HG03095 (cell line): ENCODE results near the gene GLE1.

Source experiments
- ATAC-seq: cut with Tn5 transposase; IDR thresholded peaks from one replicate; pipeline ENCODE4 v1.9.1; 2021; ENCODE audit warnings: moderate library complexity; ENCODE audit not compliant: unreplicated experiment

The GLE1 gene, protein sequence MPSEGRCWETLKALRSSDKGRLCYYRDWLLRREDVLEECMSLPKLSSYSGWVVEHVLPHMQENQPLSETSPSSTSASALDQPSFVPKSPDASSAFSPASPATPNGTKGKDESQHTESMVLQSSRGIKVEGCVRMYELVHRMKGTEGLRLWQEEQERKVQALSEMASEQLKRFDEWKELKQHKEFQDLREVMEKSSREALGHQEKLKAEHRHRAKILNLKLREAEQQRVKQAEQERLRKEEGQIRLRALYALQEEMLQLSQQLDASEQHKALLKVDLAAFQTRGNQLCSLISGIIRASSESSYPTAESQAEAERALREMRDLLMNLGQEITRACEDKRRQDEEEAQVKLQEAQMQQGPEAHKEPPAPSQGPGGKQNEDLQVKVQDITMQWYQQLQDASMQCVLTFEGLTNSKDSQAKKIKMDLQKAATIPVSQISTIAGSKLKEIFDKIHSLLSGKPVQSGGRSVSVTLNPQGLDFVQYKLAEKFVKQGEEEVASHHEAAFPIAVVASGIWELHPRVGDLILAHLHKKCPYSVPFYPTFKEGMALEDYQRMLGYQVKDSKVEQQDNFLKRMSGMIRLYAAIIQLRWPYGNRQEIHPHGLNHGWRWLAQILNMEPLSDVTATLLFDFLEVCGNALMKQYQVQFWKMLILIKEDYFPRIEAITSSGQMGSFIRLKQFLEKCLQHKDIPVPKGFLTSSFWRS

DNA sequence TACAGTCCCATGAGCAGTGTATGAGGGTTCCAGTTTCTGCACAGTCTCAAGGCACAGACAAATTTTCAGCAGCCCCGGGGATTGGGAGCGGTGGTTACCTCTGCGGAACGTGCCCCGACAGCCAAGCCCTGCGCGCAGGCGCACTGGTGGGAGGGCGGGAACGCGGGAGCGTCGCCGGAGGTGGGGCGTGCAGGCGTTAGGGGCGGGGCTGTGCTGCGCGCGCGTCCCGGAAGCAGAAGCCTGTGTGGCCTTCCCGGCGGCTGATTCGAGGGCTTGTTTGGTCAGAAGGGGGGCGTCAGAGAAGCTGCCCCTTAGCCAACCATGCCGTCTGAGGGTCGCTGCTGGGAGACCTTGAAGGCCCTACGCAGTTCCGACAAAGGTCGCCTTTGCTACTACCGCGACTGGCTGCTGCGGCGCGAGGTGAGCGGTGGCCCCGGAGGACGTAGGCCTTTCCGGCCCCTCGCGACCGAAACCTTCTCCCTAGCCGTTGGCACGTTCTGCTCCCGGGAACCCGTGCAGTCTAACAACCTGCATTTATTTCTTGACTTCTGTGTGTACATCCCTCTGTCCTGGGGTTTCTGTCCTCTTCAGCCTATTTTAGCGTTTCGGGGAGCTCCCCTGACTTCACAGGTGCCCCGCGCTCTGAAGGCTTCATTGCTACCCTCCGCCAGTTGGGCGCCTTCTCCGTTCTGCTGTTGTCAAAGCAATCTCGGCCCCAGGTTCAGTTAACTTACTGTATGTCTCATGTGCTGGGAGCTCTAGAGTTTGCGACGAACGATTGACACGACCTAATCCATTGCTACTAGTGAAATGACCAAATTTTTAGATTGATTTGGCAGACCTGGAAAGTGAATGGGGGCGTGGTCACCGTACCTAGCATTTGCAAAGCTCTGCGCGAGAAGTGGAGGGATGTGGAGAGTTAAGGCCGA, at the start of gene GLE1:
GLE1 (plus strand) TSS at position 235 of the 929 bp plus-strand sequence; CDS start at position 322, 87 bp downstream.
- peak; percentile 86 for ATAC-seq

DNA sequence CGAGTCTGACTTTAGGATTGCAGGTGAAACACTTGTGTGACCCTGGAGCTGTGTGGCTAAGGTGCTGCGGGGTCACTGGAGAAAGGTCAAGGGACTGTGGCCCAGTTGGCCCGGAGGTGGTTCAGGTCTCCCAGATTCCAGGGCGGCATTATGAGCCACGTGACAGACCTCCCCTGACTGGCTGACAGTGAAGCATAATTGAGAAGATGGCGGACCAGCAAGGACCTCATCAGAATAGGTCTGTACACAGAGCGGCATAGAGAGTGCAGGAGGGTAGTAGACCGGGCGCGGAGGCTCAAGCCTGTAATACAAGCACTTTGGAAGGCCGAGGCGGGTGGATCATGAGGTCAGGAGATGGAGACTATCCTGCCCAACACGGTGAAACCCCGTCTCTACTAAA, 49.5 kb upstream of the GLE1 start:
- no peak for ATAC-seq

DNA sequence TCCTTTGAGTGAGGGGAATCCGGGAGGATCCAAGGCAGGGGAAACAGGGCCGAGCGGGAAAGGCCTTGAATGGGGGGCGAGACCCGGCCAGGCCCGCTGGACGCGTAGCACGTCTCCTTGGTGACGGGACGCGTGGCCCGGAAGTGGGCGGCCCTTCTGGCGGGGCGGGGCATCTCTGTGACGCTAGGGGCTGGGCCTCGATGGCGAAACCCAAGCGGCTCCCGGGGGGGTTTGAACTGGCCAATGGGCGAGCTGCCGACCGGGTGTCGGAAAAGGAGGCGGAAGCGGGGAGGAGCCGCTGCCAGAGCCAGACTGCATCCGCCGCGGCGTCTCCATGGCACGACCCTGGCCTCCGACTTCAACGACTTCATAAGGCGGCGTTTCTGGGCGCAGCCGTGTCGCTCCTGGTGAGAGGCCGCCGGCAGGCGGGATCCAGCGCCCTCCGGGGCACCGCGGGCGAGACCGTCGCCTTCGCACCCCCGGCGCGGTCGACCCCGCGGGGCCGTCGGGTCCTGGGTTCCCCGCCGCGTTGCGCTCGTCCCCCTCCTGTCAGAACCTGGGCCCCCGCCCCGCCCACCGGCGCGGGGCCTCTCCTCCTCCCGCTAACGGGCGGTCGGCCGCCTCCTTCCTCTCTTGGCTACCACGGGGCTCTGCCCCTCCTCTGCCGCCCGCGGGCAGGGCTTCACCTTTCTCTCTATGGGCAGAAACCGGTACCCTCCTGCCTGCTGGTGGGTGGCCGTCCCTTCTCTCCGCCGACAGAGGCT, 48.5 kb upstream of the GLE1 start, which contains the start of gene ODF2:
ODF2 (plus strand) TSS at position 158 of the 764 bp plus-strand sequence; CDS start at position 244, 86 bp downstream.
- ATAC-seq: peak; percentile 81

DNA sequence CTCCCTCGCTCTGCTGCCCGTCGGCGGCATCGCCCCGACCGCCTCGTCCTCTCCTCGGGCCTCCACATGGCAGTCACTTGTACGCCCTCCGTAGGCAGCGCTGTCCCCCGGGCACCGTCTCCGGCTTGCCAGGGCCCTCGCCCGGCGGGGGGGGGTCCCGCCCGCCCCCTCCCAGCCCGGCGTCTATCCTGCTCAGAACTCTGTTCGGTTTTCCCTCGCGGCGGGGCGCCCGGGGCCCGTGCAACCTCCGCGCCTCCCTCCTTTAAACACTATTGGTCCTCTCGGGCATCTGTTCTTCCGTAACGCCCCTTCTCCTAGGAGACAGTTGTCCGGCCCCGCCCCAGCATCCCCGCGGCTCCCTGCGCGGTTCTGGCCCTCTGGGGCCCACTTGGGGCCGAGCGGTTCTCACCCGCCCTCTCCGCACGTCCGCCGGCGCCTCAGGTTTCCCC, 47.9 kb upstream of the GLE1 start:
- peak; percentile 48 for ATAC-seq

DNA sequence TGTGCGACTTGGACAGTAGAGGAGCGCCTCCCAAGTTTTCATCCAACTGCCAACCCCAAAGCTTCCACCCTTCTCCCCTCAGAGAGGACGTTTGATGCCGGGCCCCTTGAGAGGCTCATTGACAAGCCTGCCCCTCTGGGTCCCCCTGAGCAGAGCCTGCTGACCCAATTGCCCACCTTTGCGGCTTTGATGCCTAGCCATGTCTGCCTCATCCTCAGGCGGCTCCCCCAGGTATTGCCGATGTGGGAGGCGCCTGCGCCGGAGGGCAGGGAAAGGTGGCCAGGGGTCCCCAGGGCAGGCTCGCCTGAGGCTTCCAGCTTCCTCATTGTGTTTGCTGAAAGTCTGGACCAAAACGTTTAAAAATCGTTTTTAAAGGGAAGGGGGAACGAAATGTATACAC, 47.3 kb upstream of the GLE1 start:
- ATAC-seq: no peak

DNA sequence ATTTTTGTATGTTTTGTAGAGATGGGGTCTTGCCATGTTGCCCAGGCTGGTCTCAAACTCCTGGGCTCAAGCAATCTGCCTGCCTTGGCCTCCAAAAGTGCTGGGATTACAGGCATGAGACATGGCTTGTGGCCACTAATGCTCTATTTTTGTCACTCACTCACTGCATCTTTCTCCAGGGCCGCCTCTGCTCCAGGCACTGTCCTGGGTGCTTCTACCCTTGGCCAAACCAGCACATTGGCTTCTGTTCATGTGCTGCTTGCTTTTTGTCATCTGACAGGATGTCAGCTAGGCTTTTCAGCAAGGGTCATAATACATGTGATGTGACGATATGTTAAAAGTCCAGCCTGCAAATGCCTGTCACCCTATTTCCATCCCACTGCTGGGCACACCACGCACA, 45.5 kb upstream of the GLE1 start:
- no peak for ATAC-seq

DNA sequence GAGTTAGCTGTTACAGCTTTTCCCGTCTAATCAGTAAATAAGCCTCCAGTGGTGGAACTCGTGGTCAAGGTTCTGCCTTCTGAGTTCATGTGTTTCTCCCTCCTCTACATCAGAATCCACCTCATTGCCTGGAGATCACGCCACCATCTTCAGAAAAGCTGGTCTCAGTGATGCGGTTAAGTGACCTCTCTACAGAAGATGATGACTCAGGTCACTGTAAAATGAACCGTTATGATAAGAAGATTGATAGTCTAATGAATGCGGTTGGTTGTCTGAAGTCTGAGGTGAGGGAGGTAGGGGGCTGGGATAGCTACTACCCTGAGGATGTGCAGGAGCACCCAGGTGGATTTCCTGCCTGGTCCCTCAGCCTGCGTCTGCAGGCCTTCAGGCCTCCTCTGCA, 35.4 kb upstream of the GLE1 start:
- ATAC-seq: no peak

DNA sequence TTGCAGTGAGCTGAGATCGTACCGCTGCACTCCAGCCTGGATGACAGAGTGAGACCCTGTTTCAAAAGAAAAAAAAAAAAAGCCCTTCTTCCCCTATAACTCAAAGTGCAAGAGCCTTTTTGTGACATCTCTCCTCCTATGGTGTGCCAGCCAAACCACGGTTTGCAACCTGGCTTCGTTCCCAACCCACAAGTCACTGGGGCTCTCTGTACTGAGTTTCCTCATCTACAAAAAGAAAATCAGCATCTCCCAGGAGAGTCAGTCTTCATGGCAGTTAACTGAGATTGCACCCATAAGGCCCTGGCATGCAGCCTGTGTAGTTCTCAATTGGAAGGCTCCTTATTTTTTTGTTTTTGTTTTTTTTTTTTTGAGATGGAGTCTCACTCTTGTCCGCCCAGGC, 34.0 kb upstream of the GLE1 start:
- ATAC-seq: no peak

DNA sequence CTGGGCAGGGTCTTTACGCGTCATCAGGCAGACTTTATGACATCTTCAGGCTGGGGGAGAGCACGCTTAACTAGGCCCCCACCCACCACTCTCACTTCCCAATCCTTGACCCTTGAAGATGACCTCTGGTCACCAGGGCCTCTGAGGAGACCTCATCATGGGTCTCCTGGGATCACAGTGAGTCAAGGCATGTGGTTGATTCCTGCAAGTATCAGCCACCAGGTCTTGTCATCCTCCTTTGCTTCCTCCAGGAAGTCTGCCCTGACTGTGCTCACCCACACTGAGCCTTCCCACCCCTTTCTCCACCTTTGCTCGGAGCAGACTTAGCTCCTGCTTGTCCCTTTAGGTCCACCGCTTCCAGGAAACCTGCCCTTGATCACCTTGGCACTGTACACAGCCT, 31.4 kb upstream of the GLE1 start:
- no peak for ATAC-seq

DNA sequence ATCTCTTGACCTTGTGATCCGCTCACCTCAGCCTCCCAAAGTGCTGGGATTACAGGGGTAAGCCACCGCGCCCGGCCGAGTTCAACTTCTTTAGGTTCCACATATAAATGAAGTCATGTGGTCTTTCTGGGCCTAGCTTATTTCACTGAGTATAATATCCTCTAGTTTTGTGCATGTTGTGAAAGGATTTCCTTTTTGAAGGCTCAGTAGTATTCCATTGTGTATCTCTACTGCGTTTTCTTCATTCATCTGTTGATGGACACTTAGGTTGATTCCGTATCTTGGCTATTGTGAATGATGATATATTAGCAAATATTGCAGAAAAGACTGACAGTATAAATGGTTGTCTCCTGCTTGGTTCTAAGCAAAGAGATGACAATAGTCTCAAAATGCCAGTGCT, 28.7 kb upstream of the GLE1 start:
- ATAC-seq: no peak

DNA sequence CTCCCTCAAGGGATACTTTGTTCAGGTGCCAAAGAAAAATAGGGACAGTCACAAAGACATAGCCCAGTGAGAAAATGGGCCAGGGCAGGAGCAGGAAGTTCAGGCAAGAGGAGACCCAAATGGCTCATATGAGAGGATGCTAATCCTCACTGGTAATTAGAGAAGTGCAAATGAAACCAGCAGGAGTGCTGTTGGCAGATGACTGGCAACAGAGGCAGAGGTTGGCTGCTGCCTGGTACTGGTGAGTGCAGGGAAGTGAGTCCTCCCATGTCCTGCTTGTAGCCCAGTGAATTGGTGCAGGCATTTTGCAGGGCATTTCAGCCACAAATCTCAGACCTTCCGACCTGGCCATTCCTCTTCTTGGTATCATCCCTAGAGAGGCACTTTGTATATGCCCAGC, 25.3 kb upstream of the GLE1 start:
- no peak for ATAC-seq

DNA sequence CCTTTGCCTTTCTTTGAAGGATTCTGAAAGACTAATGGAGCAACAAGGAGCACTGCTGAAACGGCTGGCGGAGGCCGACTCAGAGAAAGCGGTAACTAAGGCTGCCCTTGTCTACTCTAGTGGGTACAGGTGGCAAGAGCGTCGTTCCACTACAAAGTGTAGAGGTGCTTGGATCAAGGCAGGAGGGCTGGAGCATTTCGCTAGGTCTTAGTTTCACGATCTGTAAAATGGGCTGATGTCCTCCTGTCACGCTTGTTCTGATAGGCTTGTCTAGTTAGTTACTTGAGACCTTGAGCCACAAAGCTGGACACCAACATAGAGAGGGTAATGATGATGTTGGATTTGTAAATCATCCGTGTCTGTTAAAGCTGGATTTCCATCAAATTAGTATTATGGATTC, 23.0 kb upstream of the GLE1 start:
- no peak for ATAC-seq

DNA sequence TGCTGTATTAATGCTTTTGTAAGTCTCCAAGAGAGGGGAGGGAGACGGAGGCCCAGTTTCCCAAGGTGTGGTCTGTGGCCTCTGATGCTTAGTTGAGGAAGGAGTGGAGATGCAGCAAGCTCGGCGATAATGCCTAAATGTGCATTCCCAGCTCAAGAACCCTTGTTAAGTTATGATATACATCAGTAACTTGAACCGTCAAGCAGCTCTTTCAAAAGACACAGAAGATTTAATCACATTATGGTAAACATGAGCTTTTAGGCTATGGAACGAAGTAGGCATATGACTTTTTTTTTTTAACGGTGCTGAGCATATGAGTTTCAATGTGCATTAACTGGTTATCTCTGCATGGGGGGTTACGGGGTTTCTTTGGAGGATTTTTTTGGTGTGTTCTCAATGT, 22.3 kb upstream of the GLE1 start:
- ATAC-seq: no peak

DNA sequence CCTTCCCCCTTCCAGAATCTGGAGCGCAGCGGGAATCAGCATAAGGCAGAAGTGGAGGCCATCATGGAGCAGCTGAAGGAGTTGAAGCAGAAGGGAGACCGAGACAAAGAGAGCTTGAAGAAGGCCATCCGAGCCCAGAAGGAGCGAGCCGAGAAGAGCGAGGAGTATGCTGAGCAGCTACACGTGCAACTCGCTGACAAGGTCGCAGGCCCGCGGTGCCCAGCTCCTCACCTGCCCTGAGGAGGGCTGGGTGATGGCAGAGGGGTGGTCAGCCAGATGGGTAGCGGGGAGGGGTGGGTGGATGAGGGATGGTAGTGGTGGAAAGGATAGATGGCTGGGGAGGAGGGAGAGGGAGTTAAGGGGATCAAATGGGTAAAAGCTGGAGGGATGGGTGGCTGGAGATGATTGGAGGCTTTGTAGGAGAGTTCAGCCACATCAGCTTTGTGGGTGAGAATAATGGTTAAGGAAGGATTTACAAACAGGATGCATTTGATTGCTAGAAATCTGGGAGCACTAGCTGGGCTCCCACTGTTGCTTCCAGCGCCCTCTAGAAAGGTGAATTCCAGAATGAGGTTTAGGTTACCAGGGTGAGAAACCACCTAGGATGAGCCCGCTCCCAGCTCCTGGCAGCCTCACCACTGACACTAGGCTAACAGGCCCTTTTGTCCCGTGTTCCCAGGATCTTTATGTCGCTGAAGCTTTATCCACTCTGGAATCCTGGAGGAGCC, 19.7 kb upstream of the GLE1 start:
- no peak for ATAC-seq

DNA sequence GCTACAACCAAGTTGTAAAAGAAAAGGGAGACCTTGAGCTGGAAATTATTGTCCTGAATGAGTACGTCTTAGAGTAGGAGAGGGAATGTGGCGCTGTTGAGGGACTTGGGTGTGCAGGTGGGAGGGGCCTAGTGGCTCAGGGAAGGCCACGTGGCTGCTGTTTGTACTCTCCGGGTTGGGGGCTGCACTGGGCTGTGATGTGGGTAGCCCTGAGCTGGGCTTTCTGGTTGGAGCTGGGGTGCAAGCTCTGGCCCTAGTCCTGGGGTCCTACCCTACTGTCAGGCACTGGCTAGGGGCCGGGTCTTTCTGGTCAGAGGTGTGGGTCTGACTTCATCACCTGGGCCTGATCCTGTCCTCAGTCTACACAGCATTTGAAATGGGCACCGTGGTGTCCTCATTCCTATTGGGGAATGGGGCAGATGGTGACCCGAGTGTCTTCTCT, 19.1 kb upstream of the GLE1 start:
- ATAC-seq: no peak

DNA sequence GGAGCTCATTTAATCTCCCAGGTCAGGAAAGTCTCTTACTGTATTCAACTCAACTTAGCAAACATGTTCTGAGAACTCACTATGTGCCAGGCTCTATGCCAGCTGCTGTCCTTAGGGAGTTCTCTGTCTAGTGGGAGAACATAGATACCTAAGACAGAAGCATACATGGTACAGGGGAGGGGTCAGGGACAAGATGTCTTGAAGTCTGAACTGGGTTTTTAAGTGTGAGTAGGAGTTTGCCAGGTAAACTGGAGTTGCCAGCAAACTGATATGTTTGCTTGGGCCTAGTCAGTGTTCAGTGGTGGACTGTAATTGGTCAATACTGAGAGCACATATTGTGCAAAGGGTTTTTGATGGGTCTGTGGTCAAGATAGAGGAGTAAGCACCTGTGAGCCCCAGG, 18.3 kb upstream of the GLE1 start:
- no peak for ATAC-seq

DNA sequence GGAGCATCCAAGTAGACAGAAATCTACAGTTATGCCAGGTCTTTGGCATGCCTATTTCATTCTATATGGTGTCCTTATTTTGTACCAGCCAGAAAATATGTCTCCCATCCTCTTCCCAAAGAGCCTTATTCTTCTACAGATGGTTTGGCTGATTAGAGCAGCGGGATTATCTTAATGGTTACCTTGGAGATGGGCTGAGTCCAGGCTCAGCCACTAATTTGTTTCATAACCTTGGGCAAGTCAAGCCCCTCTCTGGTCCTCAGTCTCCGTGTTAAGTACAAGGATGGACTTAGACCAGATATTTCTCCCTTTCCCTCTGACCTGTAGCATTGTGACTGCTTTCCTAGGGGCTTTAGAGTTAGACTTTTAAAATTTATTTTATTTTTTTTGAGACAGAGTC, 11.1 kb upstream of the GLE1 start:
- no peak for ATAC-seq

DNA sequence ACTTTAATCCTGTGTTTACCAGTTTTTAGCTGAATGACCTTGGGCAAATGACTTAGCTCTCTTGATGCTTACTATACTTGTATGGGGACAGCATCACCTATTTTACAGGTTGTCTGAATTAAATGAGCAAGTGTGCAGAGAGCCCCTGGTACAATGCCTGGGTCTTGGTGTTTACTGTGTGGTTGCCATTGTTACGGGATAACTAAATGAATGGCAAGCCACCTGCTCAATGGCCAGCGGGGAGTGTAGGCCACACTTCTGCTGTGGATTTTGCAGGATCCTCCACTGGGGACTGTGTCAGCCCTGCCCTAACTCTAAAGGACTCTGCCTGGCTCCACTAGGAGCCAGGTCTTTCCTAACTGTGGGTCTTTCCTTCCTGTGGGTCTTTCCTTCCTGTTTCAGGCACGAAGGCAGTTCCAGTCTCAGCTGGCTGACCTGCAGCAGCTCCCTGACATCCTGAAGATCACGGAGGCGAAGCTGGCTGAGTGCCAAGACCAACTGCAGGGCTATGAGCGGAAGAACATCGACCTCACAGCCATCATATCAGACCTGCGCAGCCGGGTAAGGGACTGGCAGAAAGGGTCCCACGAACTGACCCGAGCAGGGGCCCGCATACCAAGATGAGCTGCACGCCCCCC, 10.3 kb upstream of the GLE1 start:
- ATAC-seq: no peak

DNA sequence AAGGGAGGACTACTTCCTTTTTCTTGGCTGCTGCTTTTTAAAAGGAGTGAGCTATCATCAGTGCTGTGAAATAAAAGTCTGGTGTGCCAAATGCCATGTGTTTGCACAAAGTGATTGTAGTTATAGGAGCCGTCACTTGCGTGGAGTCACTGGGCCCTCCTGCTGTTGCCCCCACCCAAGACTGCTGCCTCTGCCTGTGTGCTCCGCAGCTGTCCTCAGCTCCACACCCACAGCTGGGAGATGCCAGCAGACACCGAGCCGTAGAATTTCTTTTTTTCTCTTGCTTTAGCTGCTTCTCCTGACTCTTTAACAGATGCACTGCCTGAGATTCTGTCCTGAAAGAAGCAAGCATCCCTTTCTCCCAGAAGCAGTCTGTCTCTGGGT, 9.8 kb upstream of the GLE1 start:
- no peak for ATAC-seq
